Activated CD4-positive, alpha-beta T cell treated with anti-CD3 and anti-CD28 coated beads for 4 hours (primary cell): Measurements from ENCODE around the gene MBD3L2B.
"Not testable (repeated sequence)": the region's sequence is repeated elsewhere in the genome, so short reads cannot be mapped to it uniquely, and the experiment has no call there.

Experiments used
- DNase-seq, 2 donors: peaks; one replicate each; pipeline ENCODE4 v3.0.0-alpha.2; 2020

The MBD3L2B gene

DNA sequence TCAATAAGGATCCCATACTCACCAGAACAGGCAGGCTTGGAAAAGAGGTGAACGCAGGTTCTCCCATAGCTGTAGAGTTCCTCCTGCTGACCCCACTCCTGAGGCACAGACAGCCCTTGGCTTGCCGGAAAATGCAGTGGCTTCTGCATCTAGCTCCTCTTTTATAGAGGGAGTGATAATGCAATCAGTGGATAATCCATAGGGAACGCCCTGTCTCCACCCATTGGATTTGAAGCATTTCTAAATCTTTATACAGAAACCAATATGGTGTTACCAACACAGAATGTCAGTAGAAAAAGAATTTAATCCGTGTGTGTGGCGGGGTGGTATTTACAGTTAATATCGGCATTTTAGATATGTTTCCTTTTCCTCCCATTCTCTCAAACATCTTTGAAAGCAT, at the start of gene MBD3L2B:
Gene MBD3L2B (minus strand): TSS at position 101 of the 400 bp plus-strand sequence. CDS start 34 bp downstream, at position 67.
- not testable (repeated sequence) for DNase-seq

GRCh38 chr19:7069904-7070226, 48.6 kb upstream of the MBD3L2B start:
- DNase-seq: no peak

DNA sequence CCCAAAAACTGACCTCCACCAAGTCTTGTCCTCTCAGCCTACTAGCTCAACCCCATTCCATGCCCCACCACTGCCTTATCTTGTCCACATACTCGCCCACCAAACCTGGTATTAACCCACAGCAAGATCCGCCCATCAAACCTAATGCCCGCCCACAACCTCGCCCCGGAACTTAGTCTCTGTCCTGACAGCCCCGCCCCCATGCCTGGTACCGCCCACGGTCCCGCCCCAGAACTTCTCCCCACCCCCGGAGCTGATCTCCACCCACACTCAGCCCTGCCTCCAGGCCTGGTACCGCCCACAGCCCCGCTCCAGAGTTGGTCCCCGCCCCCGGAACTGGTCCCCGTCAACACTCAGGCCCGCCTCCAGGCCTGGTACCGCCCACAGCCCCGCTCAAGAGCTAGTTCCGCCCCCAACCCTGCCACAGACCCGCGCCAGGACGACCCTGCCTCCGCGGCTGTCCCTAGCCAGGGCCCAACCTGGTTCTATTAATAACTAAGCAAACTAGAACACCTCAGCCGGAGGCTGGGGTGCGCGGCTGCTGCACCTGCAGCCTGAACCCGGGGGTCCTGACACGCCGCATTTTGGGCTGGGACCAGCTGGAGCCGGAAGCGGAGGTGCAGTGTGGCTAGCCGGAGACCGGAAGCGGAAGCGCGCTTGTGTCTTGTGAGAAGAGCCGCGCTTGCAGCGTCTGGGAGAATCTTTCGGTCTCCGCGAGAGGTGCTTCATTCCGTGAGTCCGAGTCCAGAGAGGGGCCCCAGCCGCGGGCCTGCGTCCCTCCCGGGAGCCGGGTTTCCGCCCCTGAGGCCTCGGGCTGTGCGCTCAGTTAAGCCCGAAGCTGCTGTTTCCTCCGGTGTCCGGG, 48.0 kb upstream of the MBD3L2B start, which contains the start of gene ZNF557:
Gene ZNF557 (plus strand): TSS at position 662 of the 862 bp plus-strand sequence. CDS start 5,372 bp downstream, outside the sequence.
- peak; percentile 99 to 100 for DNase-seq

DNA sequence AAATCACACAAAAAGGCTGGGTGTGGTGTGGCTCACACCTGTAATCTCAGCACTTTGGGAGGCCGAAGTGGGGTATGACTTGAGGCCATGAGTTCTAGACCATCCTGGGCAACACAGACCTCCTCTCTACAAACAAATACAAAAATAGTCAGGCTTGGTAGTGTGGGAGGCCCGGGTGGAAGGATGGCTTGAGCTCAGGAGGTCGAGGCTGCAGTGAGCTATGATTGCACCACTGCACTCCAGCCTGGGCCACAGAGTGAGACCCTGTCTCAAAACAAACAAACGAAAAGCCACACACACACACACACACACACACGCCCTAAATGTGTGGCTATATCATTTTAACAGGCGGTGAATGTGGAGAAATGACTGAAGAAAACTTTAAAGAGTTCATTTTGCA, 47.4 kb upstream of the MBD3L2B start:
- DNase-seq: no peak

- no peak for DNase-seq
These were observed 46.5 kb upstream of the MBD3L2B start for GRCh38 chr19:7067716-7068115.

DNA sequence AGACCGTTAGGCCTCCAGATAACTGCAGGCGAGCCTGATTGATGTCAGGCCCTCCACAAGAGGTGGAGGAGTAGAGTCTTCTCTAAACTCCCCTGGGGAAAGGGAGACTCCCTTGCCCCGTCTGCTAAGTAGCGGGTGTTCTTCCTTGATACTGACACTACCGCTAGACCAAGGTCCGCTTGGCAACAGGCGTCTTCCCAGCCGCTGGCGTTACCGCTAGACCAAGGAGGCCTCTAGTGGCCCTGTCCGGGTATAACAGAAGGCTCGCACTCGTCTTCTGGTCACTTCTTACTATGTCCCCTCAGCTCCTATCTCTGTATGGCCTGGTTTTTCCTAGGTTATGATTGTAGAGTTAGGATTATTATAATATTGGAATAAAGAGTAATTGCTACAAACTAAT, 45.9 kb upstream of the MBD3L2B start:
- not testable (repeated sequence) for DNase-seq

DNA sequence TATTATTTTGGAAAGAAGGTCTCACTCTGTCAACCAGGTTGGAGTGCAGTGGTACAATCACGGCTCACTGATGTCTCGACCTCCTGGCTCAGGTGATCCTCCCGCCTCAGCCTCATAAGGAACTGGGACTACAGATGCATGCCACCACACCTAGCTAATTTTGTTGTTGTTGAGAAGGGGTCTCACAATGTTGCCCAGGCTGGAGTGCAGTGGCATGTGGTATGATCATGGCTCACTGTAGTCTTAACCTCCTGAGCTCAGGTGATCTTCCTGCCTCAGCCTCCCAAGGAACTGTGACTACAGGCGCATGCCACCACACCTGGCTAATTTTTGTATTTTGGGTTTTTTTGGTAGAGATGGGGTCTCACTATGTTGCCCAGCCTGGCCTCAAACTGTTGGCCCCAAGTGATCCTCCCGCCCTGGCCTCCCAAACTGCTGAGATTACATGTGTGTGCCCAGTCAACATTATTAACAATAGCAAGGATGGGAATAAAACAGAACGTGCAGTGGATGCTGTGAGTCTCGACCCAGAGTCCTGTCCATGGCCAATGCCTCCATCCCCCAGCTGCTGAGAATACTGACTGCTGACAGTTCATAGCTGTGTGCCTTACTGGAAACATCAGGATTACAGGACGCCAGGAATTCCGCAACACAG, 42.7 kb upstream of the MBD3L2B start:
- no peak for DNase-seq

GRCh38 chr19:7063339-7063738, 42.1 kb upstream of the MBD3L2B start:
- DNase-seq: no peak

DNA sequence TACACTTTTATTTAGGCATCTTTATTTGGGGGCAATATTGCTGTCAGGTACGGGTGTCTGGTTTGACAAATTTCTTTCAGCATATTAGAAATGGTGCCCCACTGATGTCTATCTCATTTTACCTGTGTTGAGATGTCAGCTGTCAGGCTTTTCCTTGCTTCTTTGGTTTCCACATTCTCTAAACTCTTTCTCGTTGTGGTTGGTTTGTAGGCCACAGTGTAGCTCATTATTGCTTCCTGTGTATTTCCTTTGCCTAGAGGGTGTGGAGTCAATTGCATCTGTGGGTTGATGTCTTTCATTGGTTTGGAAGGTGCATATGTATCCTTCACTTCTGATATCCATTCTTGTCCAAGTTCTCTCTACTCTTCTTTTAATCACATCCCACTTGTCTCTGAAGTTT, 38.7 kb upstream of the MBD3L2B start:
- DNase-seq: not testable (repeated sequence)

DNA sequence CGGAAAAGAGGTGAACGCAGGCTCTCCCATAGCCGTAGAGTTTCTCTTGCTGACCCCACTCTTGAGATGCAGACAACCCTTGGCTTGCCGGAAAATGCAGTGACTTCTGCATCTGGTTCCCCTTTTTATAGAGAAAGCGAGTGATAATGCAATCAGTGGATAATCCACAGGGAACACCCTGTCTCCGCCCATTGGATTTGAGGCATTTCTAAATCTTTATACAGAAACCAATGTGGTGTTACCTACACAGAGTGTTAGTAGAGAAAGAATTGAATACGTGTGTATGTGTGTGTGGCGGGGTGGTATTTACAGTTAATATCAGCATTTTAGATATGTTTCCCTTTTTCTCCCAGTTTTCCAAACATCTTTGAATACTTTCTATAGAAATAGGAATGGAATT, 37.3 kb upstream of the MBD3L2B start, which contains the start of gene MBD3L3:
Gene MBD3L3 (minus strand): TSS at position 101 of the 400 bp plus-strand sequence. CDS start 71 bp downstream, at position 30.
- DNase-seq: not testable (repeated sequence)

GRCh38 chr19:7056371-7056770, 35.1 kb upstream of the MBD3L2B start:
- not testable (repeated sequence) for DNase-seq

DNA sequence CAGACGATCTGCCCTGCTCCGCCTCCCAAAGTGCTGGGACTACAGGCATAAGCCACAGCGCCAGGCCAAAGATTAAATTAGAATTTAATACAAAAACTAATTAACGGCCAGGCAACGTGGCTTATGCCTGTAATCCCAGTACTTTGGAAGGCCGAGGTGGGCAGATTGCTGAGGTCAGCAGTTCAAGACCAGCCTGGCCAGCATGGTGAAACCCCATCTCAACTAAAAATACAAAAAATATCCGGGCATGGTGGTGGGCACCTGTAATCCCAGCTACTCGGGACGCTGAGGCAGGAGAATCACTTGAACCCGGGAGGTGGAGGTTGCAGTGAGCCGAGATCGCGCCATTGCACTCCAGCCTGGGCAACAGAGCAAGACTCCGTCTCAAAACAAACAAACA, 34.4 kb upstream of the MBD3L2B start:
- not testable (repeated sequence) for DNase-seq

- DNase-seq: not testable (repeated sequence)
These were observed 33.6 kb upstream of the MBD3L2B start for GRCh38 chr19:7054635-7055368.

DNA sequence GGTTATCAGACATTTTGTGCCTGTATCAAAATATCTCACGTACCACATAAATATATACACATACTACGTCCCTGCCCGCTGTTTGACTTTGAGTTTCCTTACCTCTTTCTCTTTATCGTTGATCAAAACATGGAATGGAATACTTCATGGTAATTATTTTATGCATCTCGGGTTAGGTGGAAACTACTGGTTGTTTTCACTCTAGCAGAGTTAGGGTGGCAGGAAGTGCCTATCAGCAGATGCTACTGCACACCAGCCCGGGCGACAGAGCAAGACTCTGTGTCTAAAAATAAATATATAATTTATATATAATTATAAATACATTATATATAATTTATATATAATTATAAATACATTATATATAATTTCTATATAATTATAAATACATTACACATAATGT, 31.7 kb upstream of the MBD3L2B start:
- not testable (repeated sequence) for DNase-seq

DNA sequence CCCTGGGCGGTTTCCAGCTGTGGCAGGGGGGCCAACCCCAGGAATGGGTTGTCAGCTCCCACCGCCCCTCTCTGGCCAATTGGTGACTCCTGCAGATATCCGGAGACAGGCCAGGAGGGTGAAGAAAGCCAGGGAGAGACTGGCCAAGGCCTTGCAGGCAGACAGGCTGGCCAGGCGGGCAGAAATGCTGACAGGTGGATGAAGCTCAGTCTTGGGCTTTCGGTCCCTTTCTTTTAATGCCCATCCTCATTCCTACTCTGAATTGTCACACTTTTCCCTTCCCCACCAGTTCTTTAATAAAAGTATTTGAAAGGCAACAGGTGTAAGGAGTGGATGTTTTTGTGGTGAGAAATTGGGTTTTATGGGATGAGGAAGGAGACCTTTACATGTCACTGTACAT, 30.2 kb upstream of the MBD3L2B start:
- not testable (repeated sequence) for DNase-seq

DNA sequence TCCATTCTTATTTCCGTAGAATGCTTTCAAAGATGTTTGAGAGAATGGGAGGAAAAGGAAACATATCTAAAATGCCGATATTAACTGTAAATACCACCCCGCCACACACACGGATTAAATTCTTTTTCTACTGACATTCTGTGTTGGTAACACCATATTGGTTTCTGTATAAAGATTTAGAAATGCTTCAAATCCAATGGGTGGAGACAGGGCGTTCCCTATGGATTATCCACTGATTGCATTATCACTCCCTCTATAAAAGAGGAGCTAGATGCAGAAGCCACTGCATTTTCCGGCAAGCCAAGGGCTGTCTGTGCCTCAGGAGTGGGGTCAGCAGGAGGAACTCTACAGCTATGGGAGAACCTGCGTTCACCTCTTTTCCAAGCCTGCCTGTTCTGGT, 27.8 kb upstream of the MBD3L2B start, which contains the start of gene MBD3L2:
Gene MBD3L2 (plus strand): TSS at position 301 of the 400 bp plus-strand sequence. CDS start 53 bp downstream, at position 354.
- DNase-seq: not testable (repeated sequence)

GRCh38 chr19:7041563-7041962, 20.3 kb upstream of the MBD3L2B start:
- not testable (repeated sequence) for DNase-seq

DNA sequence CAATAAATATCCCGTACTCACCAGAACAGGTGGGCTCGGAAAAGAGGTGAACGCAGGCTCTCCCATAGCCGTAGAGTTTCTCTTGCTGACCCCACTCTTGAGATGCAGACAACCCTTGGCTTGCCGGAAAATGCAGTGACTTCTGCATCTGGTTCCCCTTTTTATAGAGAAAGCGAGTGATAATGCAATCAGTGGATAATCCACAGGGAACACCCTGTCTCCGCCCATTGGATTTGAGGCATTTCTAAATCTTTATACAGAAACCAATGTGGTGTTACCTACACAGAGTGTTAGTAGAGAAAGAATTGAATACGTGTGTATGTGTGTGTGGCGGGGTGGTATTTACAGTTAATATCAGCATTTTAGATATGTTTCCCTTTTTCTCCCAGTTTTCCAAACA, 18.8 kb upstream of the MBD3L2B start, which contains the start of gene MBD3L4:
Gene MBD3L4 (minus strand): TSS at position 101 of the 400 bp plus-strand sequence. CDS start 35 bp downstream, at position 66.
- DNase-seq: not testable (repeated sequence)

GRCh38 chr19:7030278-7030677, 9.0 kb upstream of the MBD3L2B start, which contains the start of gene MBD3L5:
Gene MBD3L5 (plus strand): TSS chr19:7030578. CDS start chr19:7030612, 34 bp downstream.
- not testable (repeated sequence) for DNase-seq

GRCh38 chr19:7028790-7029189, 7.6 kb upstream of the MBD3L2B start:
- DNase-seq: not testable (repeated sequence)

DNA sequence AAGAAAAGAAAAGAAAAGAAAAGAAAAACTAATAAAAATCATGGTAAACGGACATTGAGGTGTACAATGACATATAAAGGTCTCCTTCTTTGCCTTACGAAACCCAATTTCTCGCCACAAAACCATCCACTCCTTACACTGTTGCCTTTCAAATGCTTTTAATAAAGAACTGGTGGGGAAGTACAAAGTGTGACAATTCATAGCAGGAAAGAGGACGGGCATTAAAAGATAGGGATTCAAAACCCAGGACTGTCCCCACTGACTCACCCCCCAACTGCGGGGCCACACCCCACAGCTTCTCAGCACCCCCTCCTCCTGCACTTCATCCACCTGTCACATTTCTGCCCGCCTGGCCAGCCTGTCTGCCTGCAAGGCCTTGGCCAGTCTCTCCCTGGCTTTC, 2.4 kb downstream of the MBD3L2B start:
- no peak for DNase-seq

GRCh38 chr19:7013678-7014077, 7.6 kb downstream of the MBD3L2B start:
- no peak for DNase-seq
